OCI-LY7 (cell line): ENCODE measurements around the gene SLC15A2. TPM values are rescaled to one million over a fixed set of nuclear protein-coding genes. Genes with fewer than 3 reads are reported as not detected.
"Not testable (repeated sequence)": the region's sequence is repeated elsewhere in the genome, so short reads cannot be mapped to it uniquely, and the experiment has no call there.

Experiments
- BruUV-seq: library from RNA; stranded (reverse); fragments of 400-500 nt; replicated peaks from 2 replicates; lab custom pipeline; 2021; lab: Mats Ljungman, UMichigan
- CTCF ChIA-PET: fragments of 300-600 bp; sonication (Branson Sonifier 250); formaldehyde crosslinking; loops from one replicate; lab custom pipeline; 2022; ENCODE audit warnings: antibody characterized with exemption; ENCODE audit not compliant: unreplicated experiment; lab: Charles Lee
- POLR2A ChIA-PET: fragments of 300-600 bp; sonication (Branson Sonifier 250); formaldehyde crosslinking; loops from one replicate; lab custom pipeline; 2022; ENCODE audit warnings: antibody characterized with exemption; lab: Charles Lee
- DNase-seq: peaks from one replicate; pipeline ENCODE4 v3.0.0-alpha.2; 2015; ENCODE audit warnings: low spot score
- H2AFZ ChIP-seq: fragments of 200-600 bp; sonication (generic), shearing (Covaris generic); 2 replicates; pipeline ENCODE4 v1.6.1; 2014; ENCODE audit warnings: mild to moderate bottlenecking, antibody characterized with exemption, low read length, moderate library complexity
- H3K27ac ChIP-seq: fragments of 200-600 bp; sonication (generic); 2 replicates; pipeline ENCODE4 v1.5.1; 2014; ENCODE audit warnings: mixed run types, low read depth, mild to moderate bottlenecking, moderate library complexity, low read length, inconsistent platforms; ENCODE audit not compliant: poor library complexity, severe bottlenecking
- H3K36me3 ChIP-seq: fragments of 200-600 bp; sonication (generic); 2 replicates; pipeline ENCODE4 v1.6.1; 2014; ENCODE audit warnings: mild to moderate bottlenecking, antibody characterized with exemption, low read length, moderate library complexity, mixed read lengths; ENCODE audit not compliant: insufficient read depth
- H3K4me1 ChIP-seq: fragments of 200-600 bp; sonication (generic); 2 replicates; pipeline ENCODE4 v1.5.1; 2014; ENCODE audit warnings: mild to moderate bottlenecking, low read length; ENCODE audit not compliant: insufficient read depth, poor library complexity, severe bottlenecking
- H3K4me2 ChIP-seq: fragments of 200-600 bp; sonication (generic); 2 replicates; pipeline ENCODE4 v1.6.1; 2014; ENCODE audit warnings: mild to moderate bottlenecking, low read length
- H3K4me3 ChIP-seq: fragments of 200-600 bp; sonication (generic); 2 replicates; pipeline ENCODE4 v1.5.1; 2014; ENCODE audit warnings: mild to moderate bottlenecking, low read depth, low read length; ENCODE audit not compliant: poor library complexity, severe bottlenecking
- H3K79me2 ChIP-seq: fragments of 200-600 bp; sonication (generic); 2 replicates; pipeline ENCODE4 v1.6.1; 2016; ENCODE audit warnings: low read depth, mild to moderate bottlenecking, low read length, moderate library complexity, mixed read lengths; ENCODE audit not compliant: insufficient read depth
- H3K9me2 ChIP-seq: fragments of 200-600 bp; sonication (generic); 2 replicates; pipeline ENCODE4 v1.6.1; 2016; ENCODE audit warnings: mild to moderate bottlenecking, low read length, mixed read lengths; ENCODE audit not compliant: insufficient read depth
- H3K9me3 ChIP-seq: fragments of 200-600 bp; sonication (generic); 2 replicates; pipeline ENCODE4 v1.6.1; 2014; ENCODE audit warnings: mild to moderate bottlenecking, mixed run types, low read length, mixed read lengths
- H4K20me1 ChIP-seq: fragments of 200-600 bp; sonication (generic); 2 replicates; pipeline ENCODE4 v1.6.1; 2014; ENCODE audit warnings: mild to moderate bottlenecking, antibody characterized with exemption, low read length, moderate library complexity, mixed read lengths; ENCODE audit not compliant: insufficient read depth
- CTCF ChIP-seq: fragments of 200-600 bp; sonication (generic); conservative IDR thresholded peaks from 2 replicates; pipeline ENCODE4 v1.5.1; 2014; ENCODE audit warnings: mild to moderate bottlenecking, antibody characterized with exemption, low read length, moderate library complexity, mixed read lengths
- EZH2phosphoT487 ChIP-seq: fragments of 200-600 bp; sonication (generic); IDR thresholded peaks from 2 replicates; pipeline ENCODE4 v1.6.1; 2018; ENCODE audit warnings: low read depth, borderline replicate concordance, mild to moderate bottlenecking, mixed run types, antibody characterized with exemption, low read length, moderate library complexity, mixed read lengths
- intact Hi-C: fragments of 100-400 bp; cut with micrococcal nuclease; formaldehyde crosslinking; loops from one replicate; pipeline ENCODE4 v1.10.0; 2022; ENCODE audit not compliant: unreplicated experiment
- total RNA-seq, 2 experiments: library from RNA; depleted of rRNA in 1 of 2; stranded (reverse); fragments of >200 nt in 1 of 2; shearing (Covaris generic) in 1 of 2; gene quantifications; 2 replicates each; pipeline ENCODE4 v1.2.3, GENCODE V29; 2014 to 2022

Gene SLC15A2
- total RNA-seq, 2 experiments from 2014 or later = 14.0 to 25.3 TPM

GRCh38 chr3:121926380-121926779, 32.2 kb downstream of the SLC15A2 start:
- no peak for TF ChIP-seq EZH2phosphoT487
- TF ChIP-seq CTCF = no peak
- H3K4me3 ChIP-seq = no peak overlapping the region
- H3K27ac ChIP-seq = no peak overlapping the region
- no peak overlapping the region for H2AFZ ChIP-seq
- CTCF ChIA-PET = no interaction called here
- H3K36me3 ChIP-seq = peaks cover 93% of the 10 kb centered on the region
- no peak for DNase-seq
- no peaks in the 10 kb centered on the region for H3K9me3 ChIP-seq
- H3K79me2 ChIP-seq = no peaks in the 10 kb centered on the region
- POLR2A ChIA-PET = no interaction called here
- no TSS peak for BruUV-seq
- no peaks in the 10 kb centered on the region for H3K9me2 ChIP-seq
- H3K4me2 ChIP-seq = no peak overlapping the region
- intact Hi-C loops = no loop called here
- H4K20me1 ChIP-seq = no peaks in the 10 kb centered on the region
- H3K4me1 ChIP-seq = no peaks in the 10 kb centered on the region

DNA sequence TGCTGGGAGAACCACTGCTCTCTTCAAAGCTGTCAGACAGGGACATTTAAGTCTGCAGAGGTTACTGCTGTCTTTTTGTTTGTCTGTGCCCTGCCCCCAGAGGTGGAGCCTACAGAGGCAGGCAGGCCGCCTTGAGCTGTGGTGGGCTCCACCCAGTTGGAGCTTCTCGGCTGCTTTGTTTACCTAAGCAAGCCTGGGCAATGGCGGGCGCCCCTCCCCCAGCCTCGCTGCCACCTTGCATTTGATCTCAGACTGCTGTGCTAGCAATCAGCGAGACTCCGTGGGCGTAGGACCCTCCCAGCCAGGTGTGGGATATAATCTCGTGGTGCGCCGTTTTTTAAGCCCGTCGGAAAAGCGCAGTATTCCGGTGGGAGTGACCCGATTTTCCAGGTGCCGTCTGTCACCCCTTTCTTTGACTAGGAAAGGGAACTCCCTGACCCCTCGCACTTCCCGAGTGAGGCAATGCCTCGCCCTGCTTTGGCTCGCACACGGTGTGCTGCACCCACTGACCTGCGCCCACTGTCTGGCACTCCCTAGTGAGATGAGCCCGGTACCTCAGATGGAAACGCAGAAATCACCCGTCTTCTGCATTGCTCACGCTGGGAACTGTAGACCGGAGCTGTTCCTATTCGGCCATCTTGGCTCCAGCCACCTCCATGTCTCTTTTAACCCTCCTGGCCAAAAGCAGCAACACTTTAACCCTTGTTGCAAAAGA, 44.1 kb downstream of the SLC15A2 start:
- H2AFZ ChIP-seq, DNase-seq, H3K4me2 ChIP-seq, intact Hi-C loops, CTCF ChIA-PET, H3K79me2 ChIP-seq, H3K27ac ChIP-seq, BruUV-seq, H3K9me2 ChIP-seq, H3K4me3 ChIP-seq, H3K4me1 ChIP-seq, H3K9me3 ChIP-seq, H4K20me1 ChIP-seq: not testable (repeated sequence)
- POLR2A ChIA-PET = interaction anchor here (0.7 kb wide), 1 partner anchor 369 kb away, joined by 3 read pairs; no protein-coding TSS in a partner anchor
- peaks cover 44% of the 10 kb centered on the region for H3K36me3 ChIP-seq

DNA sequence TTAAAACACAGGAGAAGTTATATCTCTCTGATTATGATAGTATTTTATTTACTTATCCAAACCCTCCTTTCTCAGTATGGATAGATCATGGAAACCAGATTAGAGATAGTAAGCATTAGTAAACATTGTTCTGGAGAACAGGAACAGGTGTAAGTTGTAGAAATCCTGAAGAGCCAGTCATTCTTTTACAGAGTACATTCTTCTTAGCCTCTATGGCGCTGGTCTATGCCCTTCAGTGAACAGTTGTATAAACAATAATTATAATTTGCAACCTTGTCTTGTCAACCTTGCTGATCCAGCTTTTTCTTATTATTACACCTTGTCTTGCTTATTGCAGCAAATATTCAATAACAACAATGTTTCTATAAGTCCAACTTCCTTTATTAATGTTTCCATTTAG, 47.4 kb downstream of the SLC15A2 start:
- no peak overlapping the region for H2AFZ ChIP-seq
- H3K9me2 ChIP-seq = no peaks in the 10 kb centered on the region
- peaks cover 66% of the 10 kb centered on the region for H3K36me3 ChIP-seq
- H3K4me1 ChIP-seq = no peaks in the 10 kb centered on the region
- no peak overlapping the region for H3K4me2 ChIP-seq
- no peak overlapping the region for H3K27ac ChIP-seq
- no TSS peak for BruUV-seq
- no peak for TF ChIP-seq EZH2phosphoT487
- no peak for TF ChIP-seq CTCF
- H3K4me3 ChIP-seq = no peak overlapping the region
- CTCF ChIA-PET = no interaction called here
- H3K9me3 ChIP-seq = no peaks in the 10 kb centered on the region
- no peaks in the 10 kb centered on the region for H4K20me1 ChIP-seq
- intact Hi-C loops = no loop called here
- H3K79me2 ChIP-seq = no peaks in the 10 kb centered on the region
- no peak for DNase-seq
- POLR2A ChIA-PET = no interaction called here
